Measurements from ENCODE around the gene ZNF662.
"Not testable (repeated sequence)": the region's sequence is repeated elsewhere in the genome, so short reads cannot be mapped to it uniquely, and the experiment has no call there.

ZNF662 gene

GRCh38 chr3:42880183-42880582, 25.8 kb upstream of the ZNF662 start:
- no peak for ATAC-seq
- TF ChIP-seq PATZ1 (CRISPR knock-in tag; IDR thresholded peaks at IDR 0.05; ENCODE audit: borderline replicate concordance): no peak
- TF ChIP-seq PPARA (CRISPR knock-in tag; IDR thresholded peaks at IDR 0.05; ENCODE audit: borderline replicate concordance): no peak
- TF ChIP-seq ZFP3 (CRISPR knock-in tag; IDR thresholded peaks at IDR 0.05): no peak
- TF ChIP-seq SNAI2 (CRISPR knock-in tag; IDR thresholded peaks at IDR 0.05): no peak
- TF ChIP-seq BACH2 (CRISPR knock-in tag; IDR thresholded peaks at IDR 0.05; ENCODE audit: borderline replicate concordance): no peak
- TF ChIP-seq ZFP30 (CRISPR knock-in tag; IDR thresholded peaks at IDR 0.05): no peak
- no peak for TF ChIP-seq TOX (CRISPR knock-in tag; IDR thresholded peaks at IDR 0.05; ENCODE audit: borderline replicate concordance)
- no peak for TF ChIP-seq ZNF565 (CRISPR knock-in tag; conservative IDR thresholded peaks at IDR 0.05; ENCODE audit: low read depth)
- TF ChIP-seq TCF4 (CRISPR knock-in tag; IDR thresholded peaks at IDR 0.05; ENCODE audit: borderline replicate concordance): no peak
- TF ChIP-seq ZC3H10 (CRISPR knock-in tag; IDR thresholded peaks at IDR 0.05): no peak
- no peak for TF ChIP-seq ZNF70 (CRISPR knock-in tag; IDR thresholded peaks at IDR 0.05)
- no peak for TF ChIP-seq ISL1 (CRISPR knock-in tag; IDR thresholded peaks at IDR 0.05)

- TF ChIP-seq PATZ1 (CRISPR knock-in tag; IDR thresholded peaks at IDR 0.05; ENCODE audit: borderline replicate concordance) (peak; percentile 44; the same call in 1 of the 2 replicates), CSRNP3 (CRISPR knock-in tag; IDR thresholded peaks at IDR 0.05) (no peak), GLIS3 (CRISPR knock-in tag; IDR thresholded peaks at IDR 0.05) (no peak)
- peak; percentile 99 for ATAC-seq
Measured at GRCh38 chr3:42880601-42881451, 25.1 kb upstream of the ZNF662 start.

- ATAC-seq: not testable (repeated sequence)
Measured at GRCh38 chr3:42883251-42883930, 22.6 kb upstream of the ZNF662 start.

GRCh38 chr3:42884324-42884723, 21.6 kb upstream of the ZNF662 start:
- TF ChIP-seq ZNF8 (CRISPR knock-in tag; IDR thresholded peaks at IDR 0.05) (no peak), TOX (CRISPR knock-in tag; IDR thresholded peaks at IDR 0.05; ENCODE audit: borderline replicate concordance) (no peak), PPARA (CRISPR knock-in tag; IDR thresholded peaks at IDR 0.05; ENCODE audit: borderline replicate concordance) (no peak), ZFP30 (CRISPR knock-in tag; IDR thresholded peaks at IDR 0.05) (no peak), RARB (CRISPR knock-in tag; IDR thresholded peaks at IDR 0.05) (no peak)

GRCh38 chr3:42886294-42886822, 19.6 kb upstream of the ZNF662 start:
- ATAC-seq: no peak
- TF ChIP-seq TSHZ2 (CRISPR knock-in tag; IDR thresholded peaks at IDR 0.05): no peak
- TF ChIP-seq ZNF8 (CRISPR knock-in tag; IDR thresholded peaks at IDR 0.05): no peak
- TF ChIP-seq TOX (CRISPR knock-in tag; IDR thresholded peaks at IDR 0.05; ENCODE audit: borderline replicate concordance): no peak
- no peak for TF ChIP-seq CREB5 (CRISPR knock-in tag; IDR thresholded peaks at IDR 0.05; ENCODE audit: low read depth)
- TF ChIP-seq CSDC2 (CRISPR knock-in tag; IDR thresholded peaks at IDR 0.05): no peak
- no peak for TF ChIP-seq ZC3H10 (CRISPR knock-in tag; IDR thresholded peaks at IDR 0.05)
- no peak for TF ChIP-seq BACH2 (CRISPR knock-in tag; IDR thresholded peaks at IDR 0.05; ENCODE audit: borderline replicate concordance)
- no peak for TF ChIP-seq ARNTL (CRISPR knock-in tag; IDR thresholded peaks at IDR 0.05; ENCODE audit: borderline replicate concordance, low read depth)
- TF ChIP-seq SNAI2 (CRISPR knock-in tag; IDR thresholded peaks at IDR 0.05): no peak
- TF ChIP-seq POU6F1 (CRISPR knock-in tag; IDR thresholded peaks at IDR 0.05; ENCODE audit: borderline replicate concordance, low read depth): no peak
- TF ChIP-seq ZFP3 (CRISPR knock-in tag; IDR thresholded peaks at IDR 0.05): no peak
- no peak for TF ChIP-seq ZFP30 (CRISPR knock-in tag; IDR thresholded peaks at IDR 0.05)
- TF ChIP-seq ZNF565 (CRISPR knock-in tag; conservative IDR thresholded peaks at IDR 0.05; ENCODE audit: low read depth): no peak

More at GRCh38 chr3:42884324-42884723, 21.6 kb upstream of the ZNF662 start:
- no peak for ATAC-seq

Data from SK-N-SH treated with all-trans-retinoic acid at 6 μM for 48 hours (cell line).